ENCODE results near the gene NUBP1.

The NUBP1 gene

GRCh38 chr16:10808850-10809249 is 65.2 kb downstream of the NUBP1 start:
- no peak for DNase-seq

DNA sequence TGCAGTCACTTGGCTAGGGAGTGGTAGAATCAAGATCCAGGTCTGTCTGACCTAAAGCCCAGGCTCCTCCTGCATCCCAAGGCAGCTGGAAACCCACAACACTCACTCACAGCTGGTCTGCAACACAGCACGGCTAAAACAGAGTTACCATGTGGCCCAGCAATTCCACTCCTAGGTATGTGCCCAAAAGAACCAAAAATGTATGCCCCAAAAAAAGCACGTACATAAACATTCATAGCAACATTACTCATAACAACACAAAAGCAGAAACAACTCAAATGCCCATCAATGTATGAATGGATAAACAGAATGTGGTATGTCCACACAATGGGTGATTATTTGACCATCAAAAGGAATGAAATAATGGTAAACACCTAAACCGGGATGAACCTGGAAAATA is 66.1 kb downstream of the NUBP1 start:
- no peak for DNase-seq

DNA sequence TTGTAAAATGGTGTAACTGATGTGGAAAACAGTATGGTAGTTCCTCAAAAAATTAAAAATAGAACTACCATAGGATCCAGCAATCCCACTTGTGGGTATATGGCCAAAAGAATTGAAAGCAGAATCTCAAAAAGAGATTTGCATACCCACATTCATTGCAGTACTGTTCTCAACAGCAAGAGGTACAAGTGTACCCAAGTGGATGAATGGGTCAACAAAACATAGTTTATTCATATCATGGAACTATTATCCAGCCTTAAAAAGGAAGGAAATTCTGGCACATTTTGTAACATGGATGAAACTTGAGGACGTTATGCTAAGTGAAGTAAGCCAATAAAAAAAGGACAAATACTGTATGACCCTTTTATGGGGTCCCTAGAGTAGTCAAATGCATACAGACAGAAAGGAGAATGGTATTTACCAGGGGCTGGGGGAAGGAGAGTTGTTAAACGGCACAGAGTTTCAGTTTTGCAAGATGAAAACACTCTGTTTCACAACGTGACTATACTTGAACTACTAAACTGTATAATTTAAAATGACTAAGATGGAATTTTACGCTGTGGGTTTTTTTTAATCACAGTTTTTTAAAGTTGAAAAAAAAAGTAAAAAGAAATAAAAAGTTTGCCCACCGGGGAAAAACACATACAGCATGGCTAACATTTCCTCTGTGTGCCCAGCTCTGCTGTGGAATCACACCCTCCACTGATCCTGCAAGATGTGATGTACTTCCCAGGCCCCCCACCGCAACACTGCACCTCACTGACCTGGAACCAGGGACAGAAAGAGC is 68.9 kb downstream of the NUBP1 start:
- DNase-seq: no peak

DNA sequence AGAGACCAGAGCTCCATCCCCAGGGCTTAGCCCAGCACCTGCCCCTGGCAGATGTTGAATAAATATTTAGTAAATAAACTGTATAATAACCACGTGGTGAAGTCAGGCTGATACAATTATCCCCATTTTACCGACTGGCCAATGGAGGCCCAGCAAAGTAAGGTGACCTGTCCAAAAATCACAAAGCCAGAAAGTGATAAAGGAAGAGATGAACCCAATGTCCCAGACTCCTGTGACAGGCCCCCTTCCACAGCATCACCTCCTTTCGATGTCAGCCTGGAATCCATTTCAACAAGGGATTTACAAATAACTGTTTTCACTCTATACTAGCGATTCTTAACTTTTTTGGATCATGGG is 69.4 kb downstream of the NUBP1 start:
- DNase-seq: no peak

GRCh38 chr16:10817514-10817913 is 73.9 kb downstream of the NUBP1 start:
- DNase-seq: no peak

DNA sequence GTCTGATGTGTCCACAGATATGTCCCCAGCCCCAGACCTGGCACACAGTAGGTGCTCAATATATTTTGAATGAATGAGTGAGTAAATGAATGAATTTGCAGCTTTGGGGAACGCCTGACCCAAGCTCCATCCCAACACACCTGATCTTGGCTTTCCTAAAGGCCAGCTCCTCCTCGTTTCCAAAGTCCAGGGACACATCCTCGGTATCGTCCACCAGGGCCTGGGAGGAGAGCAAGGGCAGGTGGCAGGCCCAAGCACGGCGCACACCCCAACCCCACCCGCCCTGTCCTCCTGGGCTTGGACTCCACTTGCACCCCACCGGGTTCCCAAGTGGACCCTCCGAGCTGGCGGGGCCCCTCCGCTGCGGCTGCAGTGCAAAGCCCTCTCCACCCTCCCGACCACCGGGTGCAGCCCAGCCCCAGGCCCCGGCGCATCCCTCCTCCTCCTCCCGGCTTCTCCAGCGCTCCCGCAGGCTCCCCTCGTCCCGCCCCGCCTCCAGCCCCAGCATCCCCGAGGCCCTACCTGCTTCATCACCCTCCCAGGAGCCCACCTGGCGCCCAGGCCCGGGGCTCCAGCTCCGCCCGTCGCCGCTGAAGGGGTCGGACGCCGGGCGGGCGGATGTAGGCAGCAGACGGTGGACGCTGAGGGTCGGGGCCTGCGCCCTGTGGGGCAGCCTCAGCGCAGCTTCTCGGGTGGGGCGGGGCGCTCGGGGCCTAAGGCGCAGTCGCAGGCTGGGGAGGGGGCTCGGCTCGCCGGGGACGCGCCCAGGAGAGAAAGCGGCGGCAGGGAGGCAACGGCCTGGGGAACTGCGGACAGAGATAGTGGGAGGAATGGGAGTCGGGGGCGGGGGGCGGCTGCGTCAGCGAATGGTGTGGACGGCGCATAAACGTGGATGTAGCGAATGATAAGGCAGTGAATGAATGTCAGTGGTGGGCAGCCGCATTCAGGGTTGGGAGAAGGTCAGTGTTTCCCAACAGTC is 74.6 kb downstream of the NUBP1 start, which contains the start of gene TVP23A:
Gene TVP23A (minus strand): TSS at position 832 of the 979 bp plus-strand sequence. CDS start 301 bp downstream, at position 531.
- no peak for DNase-seq
